Activated CD8-positive, alpha-beta T cell treated with anti-CD3 and anti-CD28 coated beads for 36 hours (primary cell): ENCODE data around the gene PSMD6. TPM values are rescaled to one million over a fixed set of nuclear protein-coding genes. Genes with fewer than 3 reads are reported as not detected.

Experiments used
- ATAC-seq: fragments of 200-7000 bp; cut with Tn5 transposase; one replicate; pipeline ENCODE4 v1.10.0; 2021; ENCODE audit warnings: mild to moderate bottlenecking, moderate library complexity
- CTCF ChIA-PET: fragments of 350-600 bp; sonication (Branson Sonifier 250); formaldehyde crosslinking; loops from one replicate; lab custom pipeline; 2021; ENCODE audit warnings: antibody characterized with exemption; lab: Charles Lee
- POLR2A ChIA-PET: fragments of 350-600 bp; sonication (Branson Sonifier 250); formaldehyde crosslinking; loops from one replicate; lab custom pipeline; 2021; ENCODE audit warnings: antibody characterized with exemption; lab: Charles Lee
- DNase-seq: peaks from one replicate; pipeline ENCODE4 v3.0.0-alpha.2; 2020
- H3K27ac Mint-ChIP-seq: one replicate; pipeline ENCODE4 v1.8.0; 2021; ENCODE audit warnings: mild to moderate bottlenecking, mixed read lengths
- H3K27me3 Mint-ChIP-seq: one replicate; pipeline ENCODE4 v1.8.0; 2021; ENCODE audit warnings: mixed read lengths
- H3K36me3 Mint-ChIP-seq: one replicate; pipeline ENCODE4 v1.8.0; 2021; ENCODE audit warnings: low read depth, mixed read lengths
- H3K4me1 Mint-ChIP-seq: one replicate; pipeline ENCODE4 v1.8.0; 2021; ENCODE audit warnings: low read depth, mixed read lengths
- H3K4me3 Mint-ChIP-seq: one replicate; pipeline ENCODE4 v1.8.0; 2021; ENCODE audit warnings: mild to moderate bottlenecking, moderate library complexity, mixed read lengths
- H3K9me3 Mint-ChIP-seq: one replicate; pipeline ENCODE4 v1.8.0; 2021; ENCODE audit warnings: mixed read lengths
- intact Hi-C: fragments of 100-400 bp; cut with micrococcal nuclease; formaldehyde crosslinking; loops from one replicate; pipeline ENCODE4 v1.10.0; 2022
- total RNA-seq, 2 experiments: library from RNA; stranded (reverse); gene quantifications; one replicate each; pipeline ENCODE4 v1.2.3, GENCODE V29; 2021
- TF ChIP-seq, protein P1 (sequence below): fragments of 200-600 bp; IDR thresholded peaks from one replicate; pipeline ENCODE4 v1.8.0; 2022; ENCODE audit warnings: antibody characterized with exemption, mild to moderate bottlenecking

Gene PSMD6
- total RNA-seq, 2 experiments from 2014 or later, result 110 to 113 TPM

DNA sequence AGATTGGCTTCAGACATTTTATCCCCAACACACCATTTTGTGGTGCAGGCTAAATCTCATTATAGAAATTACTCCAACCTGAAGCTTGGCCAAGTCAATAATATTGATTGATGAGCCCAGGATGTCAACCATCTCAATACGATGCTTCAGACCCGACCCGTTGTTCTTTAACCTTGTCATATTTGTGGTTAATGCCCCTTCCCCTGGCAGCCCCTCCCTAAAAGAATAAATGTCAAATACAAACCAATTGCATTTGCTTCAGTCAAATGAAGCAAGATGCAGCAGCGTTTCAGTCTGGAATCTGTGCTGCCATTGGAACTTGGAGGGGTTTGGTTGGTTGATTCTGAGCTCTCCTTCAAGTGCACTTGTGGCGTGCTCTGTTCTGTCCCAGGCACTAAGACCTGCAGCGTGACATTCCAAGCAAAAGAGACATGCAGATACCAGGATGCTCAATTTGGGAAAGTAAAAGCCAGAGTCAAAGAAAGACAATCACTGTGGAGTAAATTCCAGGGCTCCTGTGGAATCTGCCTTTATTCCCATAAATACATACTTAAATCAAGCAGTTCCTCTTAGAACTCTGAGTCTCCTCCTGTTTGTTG, 23.8 kb upstream of the PSMD6 start:
- TF ChIP-seq, protein P1, sequence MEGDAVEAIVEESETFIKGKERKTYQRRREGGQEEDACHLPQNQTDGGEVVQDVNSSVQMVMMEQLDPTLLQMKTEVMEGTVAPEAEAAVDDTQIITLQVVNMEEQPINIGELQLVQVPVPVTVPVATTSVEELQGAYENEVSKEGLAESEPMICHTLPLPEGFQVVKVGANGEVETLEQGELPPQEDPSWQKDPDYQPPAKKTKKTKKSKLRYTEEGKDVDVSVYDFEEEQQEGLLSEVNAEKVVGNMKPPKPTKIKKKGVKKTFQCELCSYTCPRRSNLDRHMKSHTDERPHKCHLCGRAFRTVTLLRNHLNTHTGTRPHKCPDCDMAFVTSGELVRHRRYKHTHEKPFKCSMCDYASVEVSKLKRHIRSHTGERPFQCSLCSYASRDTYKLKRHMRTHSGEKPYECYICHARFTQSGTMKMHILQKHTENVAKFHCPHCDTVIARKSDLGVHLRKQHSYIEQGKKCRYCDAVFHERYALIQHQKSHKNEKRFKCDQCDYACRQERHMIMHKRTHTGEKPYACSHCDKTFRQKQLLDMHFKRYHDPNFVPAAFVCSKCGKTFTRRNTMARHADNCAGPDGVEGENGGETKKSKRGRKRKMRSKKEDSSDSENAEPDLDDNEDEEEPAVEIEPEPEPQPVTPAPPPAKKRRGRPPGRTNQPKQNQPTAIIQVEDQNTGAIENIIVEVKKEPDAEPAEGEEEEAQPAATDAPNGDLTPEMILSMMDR, result no peak
- H3K36me3 Mint-ChIP-seq, result no peaks in the 10 kb centered on the region

DNA sequence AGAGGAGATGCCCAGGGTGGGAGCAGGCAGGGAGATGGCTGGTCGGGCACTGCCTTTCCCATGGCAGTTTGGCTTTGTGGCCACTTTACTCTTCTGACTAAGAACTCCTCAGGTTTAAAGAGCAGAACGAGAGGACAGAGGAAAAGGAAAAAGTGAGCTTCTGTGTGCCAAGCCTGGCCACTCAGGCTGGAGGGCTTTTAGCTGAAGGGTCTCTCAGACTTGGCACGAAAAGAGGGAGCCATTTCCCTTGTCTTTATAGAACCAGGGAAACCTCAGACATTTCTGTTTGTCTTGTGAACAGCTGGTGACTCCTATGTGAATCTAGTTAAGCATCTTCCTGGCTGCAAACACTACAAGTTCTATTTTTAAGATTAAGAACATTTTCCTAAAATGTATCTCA, 23.3 kb upstream of the PSMD6 start:
- Mint-ChIP-seq H3K36me3 (no peaks in the 10 kb centered on the region), H3K4me1 (peaks cover 6% of the 10 kb centered on the region), H3K27me3 (peaks cover 28% of the 10 kb centered on the region), H3K4me3 (no peak overlapping the region), H3K27ac (no peak overlapping the region), H3K9me3 (no peaks in the 10 kb centered on the region)
- ChIA-PET CTCF (interaction anchor here (0.7 to 1.4 kb wide), 2 partner anchors 15 to 16 kb away, joined by 3 read pairs; no protein-coding TSS in a partner anchor), POLR2A (no interaction called here)
- DNase-seq (no peak), ATAC-seq (no peak)
- intact Hi-C loops, result no loop called here
- TF ChIP-seq, protein P1, result no peak

More for the DNA sequence above, 23.8 kb upstream of the PSMD6 start:
- peaks cover 6% of the 10 kb centered on the region for H3K4me1 Mint-ChIP-seq
- H3K4me3 Mint-ChIP-seq, result no peak overlapping the region
- no peak for ATAC-seq
- DNase-seq, result no peak
- POLR2A ChIA-PET, result no interaction called here
- no peak overlapping the region for H3K27ac Mint-ChIP-seq
- H3K9me3 Mint-ChIP-seq, result no peaks in the 10 kb centered on the region
- H3K27me3 Mint-ChIP-seq, result peaks cover 28% of the 10 kb centered on the region
- intact Hi-C loops, result no loop called here
- CTCF ChIA-PET, result interaction anchor here (0.7 to 1.4 kb wide), 2 partner anchors 16 to 17 kb away, joined by 3 read pairs; no protein-coding TSS in a partner anchor

GRCh38 chr3:64042952-64043351, 19.7 kb upstream of the PSMD6 start:
- no peaks in the 10 kb centered on the region for H3K9me3 Mint-ChIP-seq
- TF ChIP-seq, protein P1, result no peak
- H3K4me1 Mint-ChIP-seq, result no peaks in the 10 kb centered on the region
- intact Hi-C loops, result no loop called here
- H3K36me3 Mint-ChIP-seq, result no peaks in the 10 kb centered on the region
- CTCF ChIA-PET, result no interaction called here
- POLR2A ChIA-PET, result no interaction called here
- no peak overlapping the region for H3K4me3 Mint-ChIP-seq
- no peak overlapping the region for H3K27ac Mint-ChIP-seq
- DNase-seq (no peak), ATAC-seq (no peak)
- peaks cover 35% of the 10 kb centered on the region for H3K27me3 Mint-ChIP-seq

DNA sequence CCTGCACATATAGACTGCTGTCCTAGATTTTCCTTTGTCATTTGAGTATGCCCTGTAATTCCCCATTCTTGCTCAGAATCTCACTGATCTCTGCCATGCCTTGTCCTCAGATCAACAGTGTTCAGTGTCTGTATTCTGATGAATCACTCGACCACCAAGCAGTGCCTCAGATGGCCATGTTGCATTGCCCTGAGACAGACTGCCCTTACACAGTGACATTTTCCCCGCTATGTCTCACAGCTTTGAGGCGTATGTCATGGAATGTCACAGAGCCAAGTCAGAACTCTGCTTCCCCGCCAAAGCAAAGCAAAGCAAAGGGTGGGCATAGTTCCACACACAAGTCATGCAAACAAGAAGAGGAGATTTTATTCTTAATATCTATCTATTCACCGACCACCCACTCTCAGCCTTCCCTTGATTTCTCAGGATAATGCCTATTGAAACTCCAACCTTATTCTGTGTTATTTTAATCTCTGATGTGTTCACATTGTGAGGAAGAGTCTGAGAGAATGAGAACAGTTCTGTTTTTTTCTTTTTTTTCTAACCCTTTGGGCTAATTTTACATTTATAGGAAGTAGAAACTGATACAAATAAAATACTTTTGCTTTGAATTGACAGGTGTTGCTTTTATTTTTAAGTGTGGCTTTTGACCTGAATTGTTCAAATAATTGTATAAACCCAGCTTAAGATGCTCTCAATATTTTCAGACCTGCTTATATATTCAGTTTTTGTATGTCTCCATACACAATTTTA, 16.9 kb upstream of the PSMD6 start:
- Mint-ChIP-seq H3K4me3 (no peak overlapping the region), H3K4me1 (no peaks in the 10 kb centered on the region), H3K27ac (no peak overlapping the region), H3K36me3 (no peaks in the 10 kb centered on the region), H3K27me3 (peaks cover 29% of the 10 kb centered on the region), H3K9me3 (no peaks in the 10 kb centered on the region)
- no peak for ATAC-seq
- POLR2A ChIA-PET, result no interaction called here
- TF ChIP-seq, protein P1, result no peak
- intact Hi-C loops, result no loop called here
- no peak for DNase-seq
- CTCF ChIA-PET, result interaction anchor here (1.1 to 1.7 kb wide), 2 partner anchors 9 to 10 kb away, joined by 3 to 6 read pairs; no protein-coding TSS in a partner anchor

- ChIA-PET CTCF (interaction anchor here (1.1 to 1.7 kb wide), 2 partner anchors 8 to 9 kb away, joined by 3 to 6 read pairs; no protein-coding TSS in a partner anchor), POLR2A (interaction anchor here (0.5 kb wide), 1 partner anchor 637 kb away, joined by 3 read pairs; no protein-coding TSS in a partner anchor)
- H3K4me3 Mint-ChIP-seq, result no peak overlapping the region
- peaks cover 24% of the 10 kb centered on the region for H3K27me3 Mint-ChIP-seq
- no peaks in the 10 kb centered on the region for H3K4me1 Mint-ChIP-seq
- intact Hi-C loops, result no loop called here
- TF ChIP-seq, protein P1, result no peak
- DNase-seq (no peak), ATAC-seq (no peak)
- H3K27ac Mint-ChIP-seq, result no peak overlapping the region
- no peaks in the 10 kb centered on the region for H3K36me3 Mint-ChIP-seq
- H3K9me3 Mint-ChIP-seq, result peaks cover 1% of the 10 kb centered on the region
Measured at GRCh38 chr3:64039332-64039731, 16.0 kb upstream of the PSMD6 start.
